ENCODE data around the gene PRR35.

PRR35 gene

DNA sequence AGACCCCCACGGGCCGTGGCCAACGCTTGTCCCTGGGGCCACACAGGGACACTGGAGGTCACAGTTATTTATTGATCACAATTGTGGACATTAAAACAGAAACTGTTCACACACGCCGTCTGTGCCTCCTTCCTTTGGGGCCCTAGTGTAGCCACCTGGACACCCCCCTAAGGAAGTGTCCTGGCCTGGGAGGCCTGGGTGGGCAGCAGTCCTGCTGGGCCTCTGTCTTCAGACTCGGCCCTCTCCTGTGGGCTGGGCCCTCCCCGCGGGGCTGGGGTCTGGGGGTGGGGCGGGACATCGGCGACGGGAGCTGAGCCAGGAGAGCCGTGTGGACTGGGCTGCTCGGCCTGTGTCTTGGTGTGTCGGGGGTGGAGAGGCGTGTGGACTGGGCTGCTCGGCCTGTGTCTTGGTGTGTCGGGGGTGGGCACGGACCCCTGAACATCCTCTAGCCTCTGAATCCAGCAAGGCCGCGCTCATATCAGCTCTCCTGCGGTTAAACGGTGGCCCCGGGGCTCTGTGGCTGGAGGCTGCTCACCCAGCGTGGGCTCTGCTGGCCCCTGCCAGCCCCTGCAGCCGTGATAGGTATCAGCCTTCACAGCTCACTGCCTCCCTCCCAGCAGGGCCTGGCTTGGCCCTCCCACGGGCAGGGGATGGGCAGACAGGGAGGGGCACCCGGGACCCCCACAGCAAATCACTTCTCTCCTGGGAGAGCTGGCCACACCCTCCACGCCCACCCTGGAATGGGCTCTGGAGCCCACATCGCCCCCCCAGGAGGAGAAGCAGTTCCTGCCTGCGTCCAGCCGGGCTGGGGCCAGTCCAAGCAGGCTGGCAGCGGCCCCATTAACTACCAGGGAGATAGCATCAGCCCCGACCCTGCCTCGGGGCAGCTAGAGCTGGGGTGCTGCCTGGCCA is 5.5 kb downstream of the PRR35 start:
- DNase-seq: no peak

DNA sequence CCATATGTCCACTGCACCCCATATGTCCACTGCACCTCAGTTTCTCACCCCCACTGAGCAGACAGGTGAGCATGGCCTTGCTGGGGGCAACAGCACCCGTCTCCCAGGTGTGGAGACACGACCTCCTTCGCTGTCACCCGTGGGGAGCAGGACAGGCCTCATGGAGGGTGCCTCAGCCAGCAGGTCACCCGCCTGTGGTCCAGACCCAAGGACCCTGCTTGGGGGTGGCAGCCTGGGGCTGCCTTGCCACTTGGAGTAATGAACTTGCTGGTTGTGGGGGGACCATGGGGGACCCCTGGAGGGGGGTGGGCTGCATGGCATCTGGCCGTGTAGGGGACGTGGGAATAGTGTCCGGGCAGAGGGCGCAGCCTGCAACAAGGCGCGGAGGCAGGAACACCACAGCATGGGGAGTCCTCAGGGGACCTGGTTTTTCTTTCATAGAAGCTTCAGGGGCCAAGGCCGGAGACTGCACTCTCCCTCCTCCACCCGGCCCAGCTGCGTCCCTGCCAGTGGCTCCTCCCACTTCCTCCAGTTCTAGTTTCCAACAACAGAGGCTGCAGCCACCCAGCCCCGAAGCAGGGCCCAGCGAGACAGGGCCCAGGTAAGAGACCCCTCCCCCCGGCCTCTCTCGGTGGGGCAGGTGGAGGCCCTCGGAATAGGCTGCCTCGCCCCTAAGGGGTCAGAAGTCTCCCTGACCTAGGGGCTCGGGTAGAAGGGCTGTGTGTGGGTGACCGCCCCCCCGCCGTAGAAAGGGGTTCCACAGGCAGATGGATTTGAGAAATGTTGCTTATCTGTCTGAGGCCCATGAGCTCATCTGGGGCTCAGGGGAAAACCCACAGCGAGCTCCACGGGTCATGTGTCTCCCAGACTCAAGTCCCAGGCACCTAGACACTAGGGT is 6.5 kb downstream of the PRR35 start, which contains the start of gene NHLRC4:
Gene NHLRC4 (plus strand): TSS at position 531 of the 898 bp plus-strand sequence. CDS start 1,043 bp downstream, outside the sequence.
- DNase-seq: peak; percentile 17

- no peak for DNase-seq
Observed at GRCh38 chr16:567373-568256, 7.4 kb downstream of the PRR35 start.

DNA sequence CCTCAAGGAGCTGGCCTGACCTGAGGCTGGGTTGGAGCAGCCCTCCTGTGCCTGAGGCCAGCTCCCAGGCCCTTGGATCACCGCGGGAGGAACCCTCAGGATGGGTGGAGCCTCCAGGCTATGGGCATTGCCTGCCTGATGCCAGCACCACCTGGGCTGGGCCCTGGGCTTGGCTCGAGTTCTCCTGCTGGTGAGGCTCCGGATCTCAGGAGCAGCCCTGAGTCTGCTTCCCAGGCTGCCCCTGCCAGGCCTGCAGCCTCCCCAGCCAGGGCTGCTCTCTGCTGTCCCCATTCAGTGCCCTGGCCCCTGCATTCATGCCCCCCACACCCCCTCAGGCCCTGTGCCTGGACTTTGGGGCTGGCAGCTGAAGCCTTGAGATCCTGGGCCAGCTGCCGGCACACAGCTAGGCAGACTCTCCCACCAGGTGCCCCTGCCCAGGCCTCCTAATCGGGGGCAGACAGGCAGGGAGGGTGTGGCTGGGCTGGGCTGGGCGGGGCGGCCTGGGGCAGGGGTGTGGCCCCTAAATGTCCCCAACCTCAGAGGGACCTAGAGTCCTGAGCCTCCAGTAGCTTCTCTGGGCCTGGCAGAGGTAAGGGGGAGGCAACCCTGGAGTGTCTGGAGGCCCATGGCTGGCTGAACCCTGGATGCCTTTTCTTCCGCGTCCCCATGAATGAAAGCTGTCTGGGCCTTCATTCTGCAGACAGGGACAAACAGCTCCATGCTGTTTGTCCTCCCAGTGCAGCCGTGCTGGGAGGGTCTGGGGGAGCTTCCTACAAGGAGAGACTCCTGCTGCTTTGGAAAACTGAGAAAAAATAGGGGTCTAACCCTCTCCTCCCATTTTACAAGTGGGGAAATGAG is 8.4 kb downstream of the PRR35 start:
- no peak for DNase-seq

DNA sequence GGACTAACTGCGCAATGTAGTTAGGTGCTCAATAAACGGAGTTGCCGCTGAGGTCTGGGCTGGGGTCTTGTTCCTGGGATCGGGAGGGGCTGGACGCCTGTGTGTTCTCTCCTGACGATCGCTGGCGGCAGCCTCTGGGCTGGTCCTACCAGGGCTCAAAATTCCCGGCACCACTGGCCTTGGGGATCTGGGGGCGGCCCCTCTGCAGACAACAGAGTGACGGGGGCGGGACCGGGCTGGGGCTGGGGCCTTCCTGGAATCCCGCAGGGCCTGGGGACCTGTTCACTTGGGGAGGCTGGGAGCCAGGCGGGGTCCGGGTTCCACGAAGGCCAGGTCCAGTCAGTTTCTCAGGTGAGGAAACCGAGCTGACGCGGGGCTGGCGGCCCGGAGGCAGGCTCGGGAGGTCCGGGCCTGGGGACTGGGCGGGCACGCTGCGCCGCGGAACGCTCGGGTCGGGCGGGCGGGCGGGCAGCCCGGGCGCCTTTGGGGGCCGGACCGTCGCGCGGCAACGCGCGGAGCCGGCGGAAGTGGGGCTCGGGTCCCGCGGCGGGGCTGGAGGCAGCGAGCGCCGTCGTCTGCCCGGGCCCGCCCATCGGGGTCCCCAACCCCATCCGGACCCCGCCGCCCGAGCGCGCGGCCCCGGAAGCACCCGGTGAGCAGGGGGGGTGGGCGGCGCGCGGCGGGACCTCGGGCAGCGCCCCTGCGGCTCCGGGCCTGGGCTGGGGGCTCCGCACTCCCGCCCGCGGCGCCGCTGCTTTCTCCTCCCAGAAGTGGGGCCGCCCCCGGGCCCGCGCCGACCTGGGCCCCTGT is 9.5 kb downstream of the PRR35 start, which contains the start of gene PIGQ:
Gene PIGQ (plus strand): TSS at position 524 of the 810 bp plus-strand sequence. CDS start 4,107 bp downstream, outside the sequence.
- DNase-seq: no peak

GRCh38 chr16:572865-573650 is 12.9 kb downstream of the PRR35 start:
- DNase-seq: no peak

DNA sequence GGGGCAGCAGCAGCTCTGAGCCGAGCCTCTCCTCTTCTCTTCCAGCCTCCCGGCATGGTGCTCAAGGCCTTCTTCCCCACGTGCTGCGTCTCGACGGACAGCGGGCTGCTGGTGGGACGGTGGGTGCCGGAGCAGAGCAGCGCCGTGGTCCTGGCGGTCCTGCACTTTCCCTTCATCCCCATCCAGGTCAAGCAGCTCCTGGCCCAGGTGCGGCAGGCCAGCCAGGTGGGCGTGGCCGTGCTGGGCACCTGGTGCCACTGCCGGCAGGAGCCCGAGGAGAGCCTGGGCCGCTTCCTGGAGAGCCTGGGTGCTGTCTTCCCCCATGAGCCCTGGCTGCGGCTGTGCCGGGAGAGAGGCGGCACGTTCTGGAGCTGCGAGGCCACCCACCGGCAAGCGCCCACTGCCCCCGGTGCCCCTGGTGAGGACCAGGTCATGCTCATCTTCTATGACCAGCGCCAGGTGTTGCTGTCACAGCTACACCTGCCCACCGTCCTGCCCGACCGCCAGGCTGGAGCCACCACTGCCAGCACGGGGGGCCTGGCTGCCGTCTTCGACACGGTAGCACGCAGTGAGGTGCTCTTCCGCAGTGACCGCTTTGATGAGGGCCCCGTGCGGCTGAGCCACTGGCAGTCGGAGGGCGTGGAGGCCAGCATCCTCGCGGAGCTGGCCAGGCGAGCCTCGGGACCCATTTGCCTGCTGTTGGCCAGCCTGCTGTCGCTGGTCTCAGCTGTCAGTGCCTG is 14.0 kb downstream of the PRR35 start:
- DNase-seq: no peak

DNA sequence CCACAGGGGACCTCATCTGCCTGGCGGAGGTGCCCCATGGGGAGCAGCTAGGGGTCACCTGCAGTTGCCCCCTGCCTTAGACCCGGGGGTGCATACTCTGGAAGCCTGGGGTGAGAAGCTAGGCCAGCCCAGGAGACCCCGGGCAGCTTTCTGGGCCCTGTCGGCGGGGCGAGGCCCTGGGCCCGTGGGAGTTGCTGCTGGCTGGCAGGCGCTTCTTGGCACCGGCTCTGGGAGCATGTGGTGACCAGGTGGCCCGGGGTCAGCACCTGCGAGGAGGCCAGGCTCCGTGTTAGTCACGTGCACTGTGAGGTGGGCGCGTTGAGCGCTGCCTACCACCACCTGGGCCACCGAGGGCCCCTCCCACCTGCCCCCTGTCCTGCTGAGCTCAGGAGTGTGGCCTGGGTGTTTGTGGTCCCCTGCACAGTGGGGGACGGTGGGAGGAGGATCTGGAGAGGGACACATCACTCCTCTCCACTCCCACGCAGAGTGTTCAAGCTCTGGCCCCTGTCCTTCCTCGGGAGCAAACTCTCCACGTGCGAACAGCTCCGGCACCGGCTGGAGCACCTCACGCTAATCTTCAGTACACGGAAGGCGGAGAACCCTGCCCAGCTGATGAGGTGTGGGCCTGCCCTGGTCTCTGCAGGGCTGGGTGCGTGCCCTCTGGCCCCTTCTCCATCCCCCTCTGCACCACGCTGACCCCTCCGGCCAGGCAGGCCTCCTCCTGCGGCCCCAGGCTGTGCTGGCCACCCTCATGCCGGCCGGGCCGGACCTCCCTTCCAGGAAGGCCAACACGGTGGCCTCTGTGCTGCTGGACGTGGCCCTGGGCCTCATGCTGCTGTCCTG is 15.4 kb downstream of the PRR35 start:
- no peak for DNase-seq

DNA sequence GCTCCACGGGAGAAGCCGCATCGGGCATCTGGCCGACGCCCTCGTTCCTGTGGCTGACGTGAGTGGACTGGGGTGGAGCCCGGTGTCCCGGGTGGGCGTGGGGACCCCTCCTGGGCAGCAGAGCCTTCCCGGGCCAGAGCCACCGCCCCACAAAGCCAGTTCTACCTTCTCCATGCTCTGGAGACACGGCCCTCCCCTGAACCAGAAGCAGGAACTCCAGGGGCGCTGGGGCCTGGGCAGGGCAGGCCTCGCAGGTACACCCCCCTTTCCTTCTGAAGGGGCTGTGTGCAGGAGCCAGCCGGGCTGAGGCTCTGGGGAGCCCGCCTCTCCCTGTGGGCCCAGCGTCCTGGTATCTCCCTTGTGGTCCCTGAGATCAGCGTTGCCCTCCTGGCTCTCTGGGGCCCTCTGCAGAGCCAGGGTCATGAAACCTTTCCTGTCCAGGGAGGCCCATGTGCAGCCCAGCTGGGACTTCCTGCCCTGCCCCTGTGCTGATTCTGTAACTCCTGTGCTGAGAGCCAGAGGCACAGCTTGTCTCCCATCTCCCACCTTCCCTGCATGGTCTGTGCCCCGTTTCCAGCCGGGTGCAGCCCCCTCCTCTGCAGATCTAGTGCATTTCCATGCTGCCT is 16.1 kb downstream of the PRR35 start:
- no peak for DNase-seq

GRCh38 chr16:576823-577201 is 16.6 kb downstream of the PRR35 start:
- no peak for DNase-seq

DNA sequence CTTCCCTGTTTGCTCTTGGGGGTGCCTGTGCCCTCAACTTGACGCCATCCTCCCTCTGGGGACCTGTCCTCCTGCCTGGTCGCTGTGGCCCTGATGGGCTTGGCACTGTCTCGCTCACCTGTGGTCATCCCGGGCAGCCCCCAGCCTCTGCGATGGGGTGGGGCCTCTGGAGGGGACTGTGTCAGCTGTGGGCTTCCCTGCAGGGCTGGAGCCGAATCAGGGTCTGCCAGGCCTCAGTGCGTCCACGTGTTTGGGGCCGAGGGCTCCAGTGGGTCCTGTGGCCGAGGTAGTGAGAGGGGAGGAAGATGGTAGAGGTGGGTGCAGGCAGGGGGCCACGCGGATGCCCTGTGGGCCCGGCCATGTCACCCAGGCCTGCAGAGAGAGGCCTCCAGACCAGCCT is 17.6 kb downstream of the PRR35 start:
- DNase-seq: no peak

GRCh38 chr16:578232-578869 is 18.2 kb downstream of the PRR35 start:
- no peak for DNase-seq

DNA sequence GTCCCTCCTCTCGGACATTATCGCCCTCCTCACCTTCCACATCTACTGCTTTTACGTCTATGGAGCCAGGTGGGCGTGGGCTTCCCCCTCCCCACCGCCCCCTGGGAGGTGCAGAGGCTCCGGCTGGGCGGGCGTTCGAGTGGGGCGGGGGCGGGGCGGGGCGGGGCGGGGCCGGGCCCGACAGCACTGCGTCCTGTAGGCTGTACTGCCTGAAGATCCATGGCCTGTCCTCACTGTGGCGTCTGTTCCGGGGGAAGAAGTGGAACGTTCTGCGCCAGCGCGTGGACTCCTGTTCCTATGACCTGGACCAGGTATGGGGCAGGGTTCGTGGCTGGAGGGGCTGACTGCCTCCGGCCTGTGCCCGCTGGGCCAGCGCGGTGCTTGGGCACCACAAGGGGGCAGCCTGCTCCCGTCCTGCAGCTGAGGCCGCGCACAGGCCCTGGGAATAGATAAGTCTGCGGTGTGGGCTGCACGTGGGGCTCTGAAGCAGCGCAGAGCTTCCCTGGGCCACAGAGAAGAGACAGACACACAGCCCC is 18.7 kb downstream of the PRR35 start:
- peak; percentile 37 for DNase-seq

- DNase-seq: no peak
Observed at GRCh38 chr16:580141-580945, 20.1 kb downstream of the PRR35 start.

DNA sequence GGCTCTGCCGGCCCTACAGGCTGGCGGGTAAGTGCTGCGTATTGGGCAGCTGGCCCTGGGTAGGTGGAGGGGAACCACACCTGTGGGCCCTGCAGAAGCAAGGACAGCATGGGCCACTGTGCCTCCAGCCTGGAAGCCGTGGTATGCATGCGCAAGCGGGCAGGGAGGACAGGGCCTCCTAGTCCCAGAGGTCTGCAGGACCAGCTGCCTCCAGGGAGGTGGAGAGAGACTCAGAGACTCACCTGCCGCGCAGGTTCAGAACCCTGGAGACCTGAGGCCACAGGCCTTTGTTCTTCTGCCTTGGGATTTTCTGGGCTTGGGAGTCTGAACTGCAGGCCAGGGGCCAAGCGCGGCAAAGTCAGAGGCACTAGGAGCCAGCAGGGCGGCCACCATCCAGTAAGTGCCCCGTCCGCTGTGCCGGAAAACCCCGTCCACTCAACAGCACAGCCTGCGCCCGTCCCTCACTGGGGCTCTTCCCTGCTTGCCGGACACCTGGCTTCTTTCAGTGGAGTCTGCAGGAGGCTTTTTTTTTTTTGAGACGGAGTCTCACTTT is 20.8 kb downstream of the PRR35 start:
- no peak for DNase-seq

DNA sequence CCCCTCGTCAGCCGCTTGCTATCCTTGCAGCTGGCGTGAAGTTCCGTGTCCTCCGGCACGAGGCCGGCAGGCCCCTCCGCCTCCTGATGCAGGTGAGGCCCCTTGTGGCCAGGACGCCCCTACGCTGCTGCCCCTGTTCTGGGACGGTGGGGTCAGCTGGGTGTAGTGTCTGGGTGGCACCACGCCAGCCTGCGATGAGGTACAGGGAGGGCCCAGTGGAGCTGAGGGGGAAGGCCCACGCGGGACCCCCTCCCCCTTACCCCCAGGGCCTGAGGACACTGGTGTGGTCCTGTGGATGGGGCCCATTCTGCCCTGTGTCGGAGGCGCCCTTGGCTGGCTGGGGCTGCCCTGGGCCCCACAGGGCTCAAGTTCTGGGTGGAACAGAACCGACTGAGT is 22.0 kb downstream of the PRR35 start:
- DNase-seq: no peak

Data from NCI-H526 treated with DMSO at 0.1 percent for 48 hours (cell line).